ENCODE data around the gene COL12A1.

Gene COL12A1

GRCh38 chr6:75176076-75176582 lies 29.7 kb downstream of the COL12A1 start:
- no peak for DNase-seq

- DNase-seq, result no peak
Observed at GRCh38 chr6:75171986-75172385, 33.9 kb downstream of the COL12A1 start.

GRCh38 chr6:75171567-75171966 lies 34.3 kb downstream of the COL12A1 start:
- DNase-seq, result no peak

GRCh38 chr6:75170691-75171560 lies 34.9 kb downstream of the COL12A1 start:
- DNase-seq, result no peak

GRCh38 chr6:75169689-75170586 lies 35.9 kb downstream of the COL12A1 start:
- no peak for DNase-seq

GRCh38 chr6:75167851-75168250 lies 38.0 kb downstream of the COL12A1 start:
- DNase-seq, result no peak

- DNase-seq, result no peak
Observed at GRCh38 chr6:75167325-75167724, 38.5 kb downstream of the COL12A1 start.

GRCh38 chr6:75166773-75167172 lies 39.1 kb downstream of the COL12A1 start:
- no peak for DNase-seq

GRCh38 chr6:75166236-75166635 lies 39.6 kb downstream of the COL12A1 start:
- no peak for DNase-seq

GRCh38 chr6:75158176-75158575 lies 47.7 kb downstream of the COL12A1 start:
- DNase-seq, result no peak

GRCh38 chr6:75157336-75157735 lies 48.5 kb downstream of the COL12A1 start:
- DNase-seq, result no peak

- no peak for DNase-seq
Observed at GRCh38 chr6:75156186-75156878, 49.5 kb downstream of the COL12A1 start.

GRCh38 chr6:75155631-75156030 lies 50.2 kb downstream of the COL12A1 start:
- no peak for DNase-seq

- no peak for DNase-seq
Observed at GRCh38 chr6:75154973-75155372, 50.9 kb downstream of the COL12A1 start.

GRCh38 chr6:75150685-75151412 lies 55.0 kb downstream of the COL12A1 start:
- DNase-seq, result no peak

GRCh38 chr6:75149696-75150095 lies 56.2 kb downstream of the COL12A1 start:
- DNase-seq, result no peak

- no peak for DNase-seq
Observed at GRCh38 chr6:75149240-75149639, 56.6 kb downstream of the COL12A1 start.

GRCh38 chr6:75147512-75147911 lies 58.3 kb downstream of the COL12A1 start:
- no peak for DNase-seq

GRCh38 chr6:75145976-75146375 lies 59.9 kb downstream of the COL12A1 start:
- DNase-seq, result no peak

GRCh38 chr6:75145211-75145610 lies 60.6 kb downstream of the COL12A1 start:
- DNase-seq, result no peak

- no peak for DNase-seq
Observed at GRCh38 chr6:75144386-75144785, 61.5 kb downstream of the COL12A1 start.

GRCh38 chr6:75143191-75143590 lies 62.7 kb downstream of the COL12A1 start:
- DNase-seq, result no peak
